Medulla oblongata (tissue), 1 donor: ENCODE results near the gene CDKN2B.
"Not testable (repeated sequence)": the region's sequence is repeated elsewhere in the genome, so short reads cannot be mapped to it uniquely, and the experiment has no call there.

Experiments
- DNase-seq: peaks from one replicate; pipeline ENCODE4 v3.0.0-alpha.2; 2015; ENCODE audit errors: extremely low spot score

CDKN2B gene

GRCh38 chr9:22008717-22009505 is at the start of gene CDKN2B:
Gene CDKN2B (minus strand): TSS chr9:22009305. CDS start chr9:22008953, 352 bp downstream.
- DNase-seq = peak; percentile 95

GRCh38 chr9:22057972-22058371 is 48.9 kb upstream of the CDKN2B start:
- DNase-seq = not testable (repeated sequence)

GRCh38 chr9:22056402-22056801 is 47.3 kb upstream of the CDKN2B start:
- DNase-seq = no peak

- no peak for DNase-seq
These were observed 46.0 kb upstream of the CDKN2B start for GRCh38 chr9:22055090-22055489.

- no peak for DNase-seq
These were observed 45.4 kb upstream of the CDKN2B start for GRCh38 chr9:22054529-22054928.

GRCh38 chr9:22054076-22054475 is 45.0 kb upstream of the CDKN2B start:
- no peak for DNase-seq

GRCh38 chr9:22053178-22053577 is 44.1 kb upstream of the CDKN2B start:
- no peak for DNase-seq

GRCh38 chr9:22052376-22052945 is 43.4 kb upstream of the CDKN2B start:
- peak; percentile 57 for DNase-seq

GRCh38 chr9:22050924-22051323 is 41.8 kb upstream of the CDKN2B start:
- DNase-seq = peak; percentile 20

- DNase-seq = no peak
These were observed 40.3 kb upstream of the CDKN2B start for GRCh38 chr9:22049411-22049810.

GRCh38 chr9:22047596-22047995 is 38.5 kb upstream of the CDKN2B start:
- DNase-seq = no peak

- no peak for DNase-seq
These were observed 37.3 kb upstream of the CDKN2B start for GRCh38 chr9:22046243-22046885.

- DNase-seq = no peak
These were observed 36.3 kb upstream of the CDKN2B start for GRCh38 chr9:22045423-22045822.

GRCh38 chr9:22044583-22044982 is 35.5 kb upstream of the CDKN2B start:
- DNase-seq = no peak

- no peak for DNase-seq
These were observed 34.8 kb upstream of the CDKN2B start for GRCh38 chr9:22043928-22044327.

GRCh38 chr9:22041775-22042174 is 32.7 kb upstream of the CDKN2B start:
- DNase-seq = no peak

GRCh38 chr9:22041344-22041743 is 32.2 kb upstream of the CDKN2B start:
- DNase-seq = no peak

- DNase-seq = no peak
These were observed 31.7 kb upstream of the CDKN2B start for GRCh38 chr9:22040760-22041159.

GRCh38 chr9:22039258-22039657 is 30.2 kb upstream of the CDKN2B start:
- no peak for DNase-seq

GRCh38 chr9:22037954-22038690 is 29.0 kb upstream of the CDKN2B start:
- DNase-seq = peak; percentile 11

GRCh38 chr9:22036866-22037626 is 27.9 kb upstream of the CDKN2B start:
- no peak for DNase-seq
